CD4-positive, alpha-beta T cell treated with Interleukin-4 for 4 hours (primary cell): Measurements from ENCODE around the gene GSK3A.
"Not testable (repeated sequence)": the region's sequence is repeated elsewhere in the genome, so short reads cannot be mapped to it uniquely, and the experiment has no call there.

Source experiments
- DNase-seq: peaks from one replicate; pipeline ENCODE4 v3.0.0-alpha.2; 2020

The GSK3A gene

GRCh38 chr19:42267644-42268141, 25.3 kb upstream of the GSK3A start:
- DNase-seq = no peak

- not testable (repeated sequence) for DNase-seq
These were observed 24.7 kb upstream of the GSK3A start for GRCh38 chr19:42266928-42267603.

GRCh38 chr19:42266105-42266504, 23.7 kb upstream of the GSK3A start:
- DNase-seq = not testable (repeated sequence)

- DNase-seq = no peak
These were observed 19.4 kb upstream of the GSK3A start for GRCh38 chr19:42261763-42262162.

DNA sequence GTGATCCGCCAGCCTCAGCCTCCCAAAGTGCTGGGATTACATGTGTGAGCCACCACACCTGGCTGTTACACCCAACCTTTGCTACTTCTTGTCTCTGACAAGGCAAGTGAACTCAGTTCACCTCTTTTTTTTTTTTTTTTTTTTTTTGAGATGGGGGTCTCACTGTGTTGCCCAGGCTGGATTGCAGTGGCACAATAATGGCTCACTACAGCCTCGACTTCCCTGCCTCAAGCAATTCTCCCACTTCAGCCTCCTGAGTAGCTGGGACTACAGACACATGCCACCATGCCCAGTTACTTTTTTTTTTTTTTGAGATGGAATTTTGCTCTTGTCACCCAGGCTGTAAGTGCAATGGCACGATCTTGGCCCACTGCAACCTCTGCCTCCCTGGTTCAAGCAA, 15.4 kb upstream of the GSK3A start:
- DNase-seq = not testable (repeated sequence)

DNA sequence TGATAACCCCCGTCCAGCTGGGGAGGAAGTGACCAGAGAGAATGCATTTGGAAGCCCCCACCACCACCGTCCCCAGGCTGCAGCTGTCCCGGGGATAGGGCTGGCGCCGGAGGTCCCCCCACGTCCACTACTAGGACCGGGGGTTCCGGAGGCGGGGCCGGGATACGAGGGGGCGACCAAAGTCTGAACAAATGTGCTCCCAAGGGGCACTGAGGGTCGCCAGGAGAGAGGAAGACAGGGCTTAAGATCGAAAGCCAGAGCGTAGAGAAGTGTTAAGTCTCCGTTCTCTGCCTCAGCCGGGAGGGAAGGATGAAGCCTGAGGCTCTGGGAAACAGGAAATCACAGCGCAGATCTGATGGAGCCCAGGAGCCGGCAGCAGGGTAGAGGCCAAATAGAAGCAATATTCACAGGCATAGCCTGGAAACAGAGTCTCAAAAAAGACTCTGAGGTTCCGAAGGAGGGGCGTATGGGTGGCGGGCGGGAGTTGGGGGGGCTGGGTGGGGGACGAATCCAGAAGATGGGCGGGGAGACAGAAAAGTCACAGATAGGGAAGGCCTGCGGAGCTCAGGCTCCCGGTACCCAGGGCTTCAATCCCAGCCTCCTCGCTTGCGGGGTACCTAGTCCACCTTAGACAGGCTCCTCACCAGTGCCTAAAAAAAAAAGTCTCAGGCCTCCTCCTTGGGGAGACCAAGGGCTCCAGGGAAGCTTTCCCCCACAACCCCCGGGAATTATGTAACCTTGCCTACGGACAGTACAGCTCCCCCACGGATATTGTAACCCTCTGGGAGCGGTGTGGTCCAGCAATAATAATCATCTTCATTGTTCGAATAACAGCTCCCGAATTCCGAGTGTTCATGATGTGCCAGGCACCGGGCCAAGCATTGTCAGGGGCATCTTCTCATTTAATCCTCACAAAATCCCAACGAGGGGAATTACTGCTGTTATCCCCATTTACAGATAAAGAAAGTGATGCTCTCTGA, 13.7 kb upstream of the GSK3A start:
- DNase-seq = no peak

- DNase-seq = peak; percentile 90
These were observed 12.7 kb upstream of the GSK3A start, which contains the start of gene ERF for GRCh38 chr19:42254850-42255765. Gene ERF, minus strand, starts transcription at chr19:42255128. Its CDS starts 129 bp downstream, at chr19:42254999.

DNA sequence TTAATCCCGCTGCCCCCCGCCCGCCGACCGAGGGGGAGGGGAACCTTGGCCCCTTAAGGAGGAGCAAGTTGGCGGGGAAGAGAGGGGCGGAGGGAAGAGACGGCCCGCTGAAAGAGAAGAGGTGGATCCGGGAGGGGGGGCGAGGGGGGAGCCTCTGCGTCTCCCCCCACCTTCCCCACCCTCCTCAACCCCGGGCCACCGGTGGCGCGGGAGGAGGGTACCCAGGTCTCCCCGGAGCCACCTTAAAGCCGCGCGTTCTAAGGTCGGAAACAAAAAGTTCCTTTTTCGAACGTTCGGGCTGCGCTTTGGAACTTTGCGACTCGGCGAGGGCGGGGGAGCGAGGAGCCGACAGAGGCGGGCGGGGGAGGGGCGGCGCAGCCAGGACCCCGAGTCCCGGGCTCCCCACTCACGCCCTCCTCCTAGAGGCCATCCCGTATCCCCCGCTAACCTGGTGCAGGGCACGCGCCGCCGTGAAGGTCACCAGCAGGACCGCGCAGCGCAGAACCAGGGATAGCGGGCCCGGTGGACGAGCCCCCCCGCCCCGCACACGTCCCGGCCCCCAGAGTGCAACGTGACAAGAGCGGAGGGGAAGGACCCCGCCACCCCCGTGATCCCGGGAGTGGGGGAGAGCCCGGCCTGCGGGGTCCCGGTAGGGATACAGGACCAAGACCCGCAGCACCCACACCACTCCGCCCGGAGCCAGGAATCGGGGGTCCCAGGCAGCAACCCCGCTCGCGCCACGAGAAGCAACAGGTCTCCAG, 11.9 kb upstream of the GSK3A start:
- peak; percentile 69 for DNase-seq

- no peak for DNase-seq
These were observed 11.1 kb upstream of the GSK3A start for GRCh38 chr19:42253245-42254088.

DNA sequence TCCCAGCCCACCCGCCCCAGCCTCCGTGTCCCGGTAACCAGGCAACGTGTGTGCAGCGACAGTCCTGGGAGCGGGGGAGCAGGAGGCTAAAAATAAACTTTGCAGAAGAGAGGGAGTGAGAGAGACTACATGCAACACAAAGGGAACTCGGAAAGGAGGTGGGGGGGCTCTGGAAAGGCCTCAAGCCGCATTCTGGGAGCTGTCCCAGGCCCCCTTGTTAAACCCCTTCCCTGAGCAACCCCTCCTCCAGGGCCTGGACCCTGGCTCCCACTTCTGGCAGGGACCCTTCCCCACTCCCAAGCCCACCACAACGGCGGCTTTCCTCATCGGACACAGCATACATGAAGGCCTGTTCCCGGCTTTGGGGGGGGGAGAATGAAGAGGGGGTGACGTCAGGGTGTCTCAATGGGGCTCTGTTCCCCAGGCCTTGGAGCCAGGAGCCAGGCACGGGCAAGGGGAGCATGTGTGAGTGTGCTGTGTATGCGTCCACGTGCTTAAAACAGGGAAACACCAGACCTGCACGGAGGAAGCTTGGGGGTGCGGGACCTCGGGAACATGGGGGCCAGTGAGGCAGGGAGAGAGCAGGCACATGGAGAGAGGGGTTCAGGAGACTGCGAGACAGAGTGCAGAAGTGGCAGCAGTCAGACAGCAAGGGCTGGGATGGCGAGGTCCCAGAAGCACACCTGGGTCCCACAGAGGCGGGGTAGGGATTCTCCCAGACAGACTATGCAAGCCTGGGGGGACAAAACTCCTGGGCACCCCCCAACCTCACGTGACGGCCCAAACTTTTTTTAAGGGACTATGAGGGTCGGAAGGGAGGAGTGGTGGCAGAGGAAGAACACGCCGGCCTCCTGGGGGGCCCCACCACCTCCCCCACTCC, 10.2 kb upstream of the GSK3A start:
- no peak for DNase-seq

- no peak for DNase-seq
These were observed 9.4 kb upstream of the GSK3A start for GRCh38 chr19:42251572-42252358.

- no peak for DNase-seq
These were observed 8.5 kb upstream of the GSK3A start for GRCh38 chr19:42250666-42251531.

DNA sequence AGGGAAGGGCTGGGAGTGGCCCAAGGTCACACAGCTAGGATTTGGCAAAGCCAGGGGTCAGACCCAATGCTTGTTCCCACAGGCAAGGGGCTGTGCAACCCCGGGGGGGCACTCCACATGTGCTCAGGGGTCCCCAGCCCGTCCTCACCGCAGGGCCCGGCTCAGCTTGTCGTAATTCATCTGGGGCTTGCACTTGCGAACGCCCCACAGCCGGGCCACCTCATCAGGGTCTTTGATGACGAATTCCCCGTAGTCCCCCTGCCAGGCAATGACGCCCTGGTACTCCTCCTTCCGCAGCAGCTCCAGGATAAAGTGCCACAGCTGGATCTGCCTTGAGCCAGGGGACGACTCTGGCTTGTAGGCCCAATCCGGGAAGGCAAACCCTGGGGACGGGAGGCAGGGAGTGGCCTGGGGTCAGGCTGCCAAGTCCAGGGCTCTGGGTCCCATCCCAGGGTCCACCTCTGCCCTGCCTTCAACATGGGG, 7.8 kb upstream of the GSK3A start:
- no peak for DNase-seq

DNA sequence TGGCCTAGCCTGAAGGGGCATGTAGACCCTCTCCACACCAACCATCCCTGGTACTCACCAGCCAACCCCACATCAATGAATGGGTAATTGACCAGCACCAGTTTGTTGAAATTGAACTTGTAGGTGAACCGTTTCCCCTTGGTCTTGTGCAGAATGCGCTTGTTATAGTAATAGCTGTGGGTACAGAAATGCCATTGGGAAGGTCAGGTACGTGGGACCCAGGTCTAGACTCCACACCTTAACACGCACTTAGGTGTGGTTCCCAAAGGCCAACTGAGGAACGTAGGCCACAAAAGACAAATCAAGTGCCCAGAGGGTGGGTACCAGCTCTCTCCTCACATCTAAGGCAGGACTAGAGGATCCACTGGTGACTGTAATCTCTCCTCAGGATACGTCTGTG, 7.4 kb upstream of the GSK3A start:
- DNase-seq = no peak

GRCh38 chr19:42249149-42249750, 6.8 kb upstream of the GSK3A start:
- no peak for DNase-seq

DNA sequence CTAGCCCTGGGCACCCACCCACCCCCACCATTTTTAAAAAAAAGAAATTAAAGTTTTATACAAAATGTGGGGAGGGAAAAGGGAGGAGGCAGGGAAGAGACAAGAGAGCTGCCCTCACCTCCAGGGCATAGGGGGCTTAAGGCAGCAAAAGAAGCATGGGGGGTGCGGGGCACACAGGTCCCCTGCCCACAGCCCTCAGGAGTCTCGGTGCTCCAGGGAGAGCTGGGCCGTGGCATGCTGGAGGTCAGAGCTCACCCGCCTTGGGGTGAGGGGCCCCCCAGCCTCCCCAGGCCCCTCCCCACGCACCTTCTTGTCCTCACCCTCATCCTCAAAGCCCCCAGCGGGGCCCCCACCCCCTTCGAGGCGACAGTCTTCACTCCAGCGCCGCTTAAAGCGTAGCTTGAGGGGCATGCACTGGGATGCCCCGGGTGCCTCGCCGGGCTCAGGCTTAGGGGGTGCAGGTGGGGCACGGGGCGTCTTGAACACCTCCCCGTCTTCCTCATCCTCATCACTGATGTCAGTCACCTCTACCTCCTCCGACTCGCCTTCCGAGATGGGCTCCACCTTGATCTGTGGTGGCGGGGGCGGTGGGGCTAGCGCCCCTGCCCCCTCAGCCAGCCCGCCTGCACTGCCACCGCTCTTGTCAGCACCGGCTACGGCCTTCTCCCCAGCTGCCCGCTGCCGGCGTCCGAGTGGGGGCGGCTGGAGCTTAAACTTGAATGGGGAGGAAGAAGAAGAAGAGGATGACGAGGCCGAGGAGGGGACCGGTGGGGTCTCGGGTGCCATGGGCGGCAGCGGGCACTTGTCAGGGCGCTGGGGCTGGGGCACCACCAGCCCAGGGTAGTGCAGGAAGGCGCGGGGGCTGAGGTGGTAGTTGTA, 6.1 kb upstream of the GSK3A start:
- no peak for DNase-seq
